Gastrocnemius medialis (tissue), 4 donors: ENCODE results near the gene MAS1L.

ENCODE experiments used
- POLR2A ChIP-seq, 2 donors: fragments of 450-650 bp; IDR thresholded peaks; one replicate each; pipeline ENCODE4 v1.6.1; 2017; ENCODE audit warnings: antibody characterized with exemption in 2 of 2, mild to moderate bottlenecking in 2 of 2, moderate library complexity in 2 of 2
- TF ChIP-seq, protein P1 (sequence below), 5 experiments: fragments of 450-650 bp in 3 of 5; fragments of 200-600 bp in 2 of 5; sonication (generic) in 2 of 5; IDR thresholded peaks in 4 of 5; conservative IDR thresholded peaks in 1 of 5; 1 replicate in 4 of 5; 2 replicates in 1 of 5; pipeline ENCODE4 v1.5.1; 2016 to 2019; ENCODE audit warnings: antibody characterized with exemption in 5 of 5, mild to moderate bottlenecking in 3 of 5, moderate library complexity in 3 of 5

DNA sequence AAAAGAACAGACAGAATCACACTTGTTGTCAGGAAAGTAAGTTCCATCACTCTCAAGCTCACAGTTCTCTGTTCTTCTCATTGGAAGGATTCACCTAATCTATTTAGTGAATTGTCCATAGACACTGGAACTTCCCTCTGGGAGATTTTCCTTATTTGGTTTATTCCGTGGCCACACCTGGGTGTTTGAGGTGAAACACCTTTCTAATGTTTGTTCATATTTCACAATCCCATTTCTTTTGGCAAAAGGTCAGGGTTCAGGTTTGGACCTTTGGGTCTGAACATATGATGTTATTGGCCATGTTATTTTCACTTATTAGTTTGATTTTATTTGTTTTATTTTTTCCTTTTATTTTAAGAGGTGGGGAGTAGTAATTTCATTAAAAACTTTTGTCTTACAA is 4.0 kb downstream of the MAS1L start:
- TF ChIP-seq, protein P1, sequence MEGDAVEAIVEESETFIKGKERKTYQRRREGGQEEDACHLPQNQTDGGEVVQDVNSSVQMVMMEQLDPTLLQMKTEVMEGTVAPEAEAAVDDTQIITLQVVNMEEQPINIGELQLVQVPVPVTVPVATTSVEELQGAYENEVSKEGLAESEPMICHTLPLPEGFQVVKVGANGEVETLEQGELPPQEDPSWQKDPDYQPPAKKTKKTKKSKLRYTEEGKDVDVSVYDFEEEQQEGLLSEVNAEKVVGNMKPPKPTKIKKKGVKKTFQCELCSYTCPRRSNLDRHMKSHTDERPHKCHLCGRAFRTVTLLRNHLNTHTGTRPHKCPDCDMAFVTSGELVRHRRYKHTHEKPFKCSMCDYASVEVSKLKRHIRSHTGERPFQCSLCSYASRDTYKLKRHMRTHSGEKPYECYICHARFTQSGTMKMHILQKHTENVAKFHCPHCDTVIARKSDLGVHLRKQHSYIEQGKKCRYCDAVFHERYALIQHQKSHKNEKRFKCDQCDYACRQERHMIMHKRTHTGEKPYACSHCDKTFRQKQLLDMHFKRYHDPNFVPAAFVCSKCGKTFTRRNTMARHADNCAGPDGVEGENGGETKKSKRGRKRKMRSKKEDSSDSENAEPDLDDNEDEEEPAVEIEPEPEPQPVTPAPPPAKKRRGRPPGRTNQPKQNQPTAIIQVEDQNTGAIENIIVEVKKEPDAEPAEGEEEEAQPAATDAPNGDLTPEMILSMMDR (IDR thresholded peaks at IDR 0.05 in 4 of 5, conservative IDR thresholded peaks at IDR 0.05 in 1 of 5): no peak
- TF ChIP-seq POLR2A (IDR thresholded peaks at IDR 0.05): no peak
